SK-N-MC (cell line): ENCODE measurements around the gene LPAR1.
A peak's percentile ranks its signal among the peaks of the same experiment; 100 is the strongest.

Source experiments
- EZH2 ChIP-seq: fragments of 200-600 bp; sonication (generic); IDR thresholded peaks from one replicate; pipeline ENCODE4 v1.6.1; 2017; ENCODE audit warnings: antibody characterized with exemption
- POLR2AphosphoS5 ChIP-seq: IDR thresholded peaks from 2 replicates; pipeline ENCODE4 v1.6.1; 2012; ENCODE audit warnings: mild to moderate bottlenecking, low read depth, low read length, borderline replicate concordance

DNA sequence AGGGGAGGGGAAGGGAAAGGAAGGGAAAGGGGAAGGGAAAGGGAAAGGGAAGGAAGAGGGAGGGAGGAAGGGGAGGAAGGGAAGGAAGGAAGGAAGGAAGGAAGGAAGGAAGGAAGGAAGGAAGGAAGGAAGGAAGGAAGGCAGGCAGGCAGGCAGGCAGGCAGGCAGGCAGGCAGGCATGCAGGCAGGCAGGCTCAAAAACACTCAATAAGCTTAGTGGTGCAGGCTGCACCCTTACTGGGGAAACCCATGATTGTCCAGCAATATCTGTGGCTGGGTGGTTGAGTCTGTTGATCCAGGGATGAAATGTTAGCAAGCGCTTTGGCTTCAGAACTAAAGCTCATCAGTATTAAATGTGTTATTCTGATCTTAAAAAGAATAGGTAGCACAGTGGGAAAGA lies 145.6 kb downstream of the LPAR1 start:
- TF ChIP-seq POLR2AphosphoS5, result peak; percentile 34; the same call in 1 of the 2 replicates
- no peak for TF ChIP-seq EZH2
